GM12878 (cell line): Measurements from ENCODE around the gene CCNL2. TPM values are rescaled to one million over a fixed set of nuclear protein-coding genes. Genes with fewer than 3 reads are reported as not detected.

Experiments used
- ATAC-seq: fragments of 200-7000 bp; cut with Tn5 transposase; 3 replicates; pipeline ENCODE4 v1.9.1; 2020; ENCODE audit warnings: mild to moderate bottlenecking, moderate library complexity
- BruUV-seq: library from RNA; stranded (reverse); fragments of 400-500 nt; replicated peaks from 2 replicates; lab custom pipeline; 2021; lab: Mats Ljungman, UMichigan
- CTCF ChIA-PET: fragments of 300-600 bp; sonication (Branson Sonifier 250); formaldehyde crosslinking; extraction: SDS; loops from one replicate; lab custom pipeline; 2021; ENCODE audit warnings: inconsistent platforms; lab: Yijun Ruan, JAX
- POLR2A ChIA-PET: fragments of 350-600 bp; formaldehyde crosslinking; extraction: SDS; loops from one replicate; lab custom pipeline; 2021; ENCODE audit warnings: inconsistent platforms; lab: Charles Lee
- RAD21 ChIA-PET: fragments of 300-600 bp; sonication (Branson Sonifier 250); formaldehyde crosslinking; loops from one replicate; lab custom pipeline; 2023; ENCODE audit warnings: antibody characterized with exemption; ENCODE audit not compliant: unreplicated experiment; lab: Charles Lee
- SMC1A ChIA-PET: fragments of 300-600 bp; sonication (Branson Sonifier 250); formaldehyde crosslinking; loops from one replicate; lab custom pipeline; 2023; ENCODE audit not compliant: unreplicated experiment, uncharacterized antibody; lab: Charles Lee
- DNase-seq: peaks from one replicate; pipeline ENCODE4 v3.0.0-alpha.2; 2011; ENCODE audit warnings: low read depth, low spot score
- FAIRE-seq: peaks from 3 replicates; lab custom pipeline; 2011; peaks lifted over from hg19 to GRCh38; lab: Jason Lieb, UNC
- H2AFZ ChIP-seq: 2 replicates; pipeline ENCODE4 v1.6.0; 2011; ENCODE audit warnings: low read depth, low read length, control low read depth; ENCODE audit not compliant: control insufficient read depth
- H3K27ac ChIP-seq: 2 replicates; pipeline ENCODE4 v1.5.1; 2011; ENCODE audit warnings: control low read depth; ENCODE audit not compliant: control insufficient read depth, insufficient read depth
- H3K27me3 ChIP-seq, 2 experiments: replicated peaks in 1 of 2; 2 replicates each; pipeline versions ENCODE4 v1.6.0 to v1.6.1; 2011; ENCODE audit warnings: low read length in 1 of 2; ENCODE audit not compliant: control insufficient read depth in 2 of 2, insufficient read depth in 2 of 2
- H3K36me3 ChIP-seq, 2 experiments: 2 replicates each; pipeline ENCODE4 v1.5.1; 2011; ENCODE audit warnings: low read length in 1 of 2; ENCODE audit not compliant: control insufficient read depth in 2 of 2, insufficient read depth in 2 of 2
- H3K4me1 ChIP-seq: 2 replicates; pipeline ENCODE4 v1.6.1; 2011; ENCODE audit warnings: mild to moderate bottlenecking, low read length, moderate library complexity, mixed read lengths; ENCODE audit not compliant: control insufficient read depth, insufficient read depth
- H3K4me2 ChIP-seq: 2 replicates; pipeline ENCODE4 v1.6.0; 2011; ENCODE audit warnings: control low read depth; ENCODE audit not compliant: control insufficient read depth, insufficient read depth
- H3K4me3 ChIP-seq: fragments of 200-600 bp; sonication (generic); 2 replicates; pipeline ENCODE4 v1.5.1; 2016
- H3K79me2 ChIP-seq: 2 replicates; pipeline ENCODE4 v1.6.0; 2011; ENCODE audit warnings: low read length; ENCODE audit not compliant: control insufficient read depth, insufficient read depth
- H3K9ac ChIP-seq: 2 replicates; pipeline ENCODE4 v1.8.0; 2011; ENCODE audit warnings: low read length, control low read depth, mixed read lengths; ENCODE audit not compliant: control insufficient read depth, insufficient read depth
- H3K9me3 ChIP-seq: replicated peaks from 3 replicates; pipeline ENCODE4 v1.5.1; 2011; ENCODE audit warnings: mild to moderate bottlenecking, low read length; ENCODE audit not compliant: control insufficient read depth, insufficient read depth
- H4K20me1 ChIP-seq: 2 replicates; pipeline ENCODE4 v1.6.0; 2011; ENCODE audit not compliant: control insufficient read depth, insufficient read depth
- IKZF2 ChIP-seq, 2 experiments: fragments of 450-650 bp; IDR thresholded peaks; 2 replicates each; pipeline ENCODE4 v1.6.1; 2017; ENCODE audit warnings: mild to moderate bottlenecking in 2 of 2, moderate library complexity in 2 of 2
- IRF4 ChIP-seq: IDR thresholded peaks from 2 replicates; pipeline ENCODE4 v1.6.1; 2011; ENCODE audit warnings: low read depth, low read length
- KDM1A ChIP-seq: fragments of 200-600 bp; sonication (generic); IDR thresholded peaks from 2 replicates; pipeline ENCODE4 v1.6.1; 2016; ENCODE audit warnings: borderline replicate concordance
- MEF2B ChIP-seq: fragments of 450-650 bp; IDR thresholded peaks from 2 replicates; pipeline ENCODE4 v1.6.1; 2018; ENCODE audit warnings: mild to moderate bottlenecking, moderate library complexity; ENCODE audit not compliant: partially characterized antibody, poor library complexity, severe bottlenecking
- POLR2A ChIP-seq: IDR thresholded peaks from 2 replicates; pipeline ENCODE4 v1.6.1; 2011; ENCODE audit warnings: low read depth, mild to moderate bottlenecking, low read length
- SP1 ChIP-seq: IDR thresholded peaks from one replicate; pipeline ENCODE4 v1.6.1; 2011; ENCODE audit warnings: low read depth, low read length
- TCF3 ChIP-seq: IDR thresholded peaks from 2 replicates; pipeline ENCODE4 v1.6.1; 2012; ENCODE audit warnings: low read depth, mild to moderate bottlenecking, low read length, borderline replicate concordance; ENCODE audit not compliant: insufficient read depth
- ZNF217 ChIP-seq: fragments of 450-650 bp; IDR thresholded peaks from 2 replicates; pipeline ENCODE4 v1.6.1; 2017; ENCODE audit warnings: antibody characterized with exemption, mild to moderate bottlenecking
- WGBS: methylation state at CpG from one replicate; pipeline ENCODE4 v1.1.6; 2016; ENCODE audit warnings: low lambda C conversion rate; ENCODE audit not compliant: insufficient replicate concordance, insufficient coverage; ENCODE audit errors: missing lambda C conversion rate; 5-methylcytosine and 5-hydroxymethylcytosine counted together
- in situ Hi-C: fragments of 300-500 bp; cut with MboI; formaldehyde crosslinking; loops from 9 replicates; pipeline ENCODE4 v1.14.3; 2018; ENCODE audit warnings: mixed read lengths
- intact Hi-C: fragments of 100-400 bp; cut with micrococcal nuclease; formaldehyde crosslinking; loops from one replicate; pipeline ENCODE4 v1.14.2; 2022; ENCODE audit not compliant: unreplicated experiment
- polyA plus RNA-seq, 11 experiments: library from polyadenylated mRNA; depleted of rRNA in 4 of 11; unstranded in 6 of 11; stranded (reverse) in 5 of 11; fragments of >200 nt; fragmentation: Nextera tagmentation in 4 of 11; fragmentation: Illumina TruSeq in 1 of 11; extraction: Ambion mirVana in 4 of 11; extraction: Trizol in 1 of 11; gene quantifications; 1 replicate in 1 of 11; 2 replicates in 10 of 11; pipeline versions ENCODE4 v1.2.1 to v1.2.3, GENCODE V29; 2011 to 2016; ENCODE audit warnings: inconsistent platforms in 2 of 11, missing spikeins in 2 of 11, low read depth in 1 of 11
- total RNA-seq, 4 experiments: library from RNA; depleted of rRNA in 3 of 4; stranded (reverse); fragments of >200 nt in 3 of 4; fragmentation: Illumina TruSeq in 1 of 4; extraction: Trizol in 1 of 4; gene quantifications; 2 replicates each; pipeline versions ENCODE4 v1.2.1 to v1.2.3, GENCODE V29; 2013 to 2021
- TF ChIP-seq, protein P1 (sequence below): IDR thresholded peaks from 2 replicates; pipeline ENCODE4 v1.6.1; 2011; ENCODE audit warnings: borderline replicate concordance, low read depth, mild to moderate bottlenecking, moderate library complexity, low read length; ENCODE audit not compliant: insufficient read depth, poor library complexity, severe bottlenecking

CCNL2 gene
- total and polyA plus RNA-seq, 10 of the 15 experiments (the other 5 are each of a cell fraction or from before 2014, with no cell fraction given) = 2.1 to 143 (median 101) TPM

GRCh38 chr1:1340185-1340584 is 59.0 kb downstream of the CCNL2 start (continued):
- TF ChIP-seq ZNF217 = no peak
- TF ChIP-seq KDM1A = no peak
- no peak for TF ChIP-seq IKZF2 (IDR thresholded peaks at IDR 0.05)
- TF ChIP-seq IRF4 = no peak
- TF ChIP-seq POLR2A = no peak
- no peak for TF ChIP-seq SP1

DNA sequence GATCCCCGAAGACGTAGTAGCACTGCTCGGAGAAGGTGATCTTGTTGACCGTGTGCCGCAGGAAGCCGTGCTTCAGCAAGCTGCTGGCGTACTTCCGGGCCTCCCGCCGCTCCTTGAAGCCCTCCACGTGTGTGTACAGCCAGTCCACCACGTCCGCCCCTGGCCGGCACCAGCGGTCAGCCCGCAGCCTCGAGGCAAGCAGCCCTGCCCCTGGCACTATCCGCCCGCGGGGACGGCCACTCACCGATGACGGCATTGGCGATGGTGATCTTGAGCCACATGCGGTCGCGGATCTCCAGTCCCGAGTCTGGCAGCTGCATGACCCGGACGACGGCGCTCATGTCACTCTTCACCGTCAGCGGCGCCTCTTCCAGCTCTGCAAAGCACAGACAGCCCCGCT is 60.9 kb downstream of the CCNL2 start:
- Histone ChIP-seq H3K9ac (no peak overlapping the region), H2AFZ (no peak overlapping the region), H3K27me3 (no peaks in the 10 kb centered on the region), H4K20me1 (no peaks in the 10 kb centered on the region), H3K79me2 (no peaks in the 10 kb centered on the region), H3K27ac (no peak overlapping the region), H3K4me1 (no peaks in the 10 kb centered on the region), H3K4me3 (no peak overlapping the region), H3K9me3 (no peaks in the 10 kb centered on the region), H3K36me3 (peaks cover 0 to 5% of the 10 kb centered on the region in 2 experiments), H3K4me2 (no peak overlapping the region)
- ChIA-PET POLR2A (no interaction called here), CTCF (no interaction called here), SMC1A (no interaction called here), RAD21 (interaction anchor here (0.5 kb wide), 1 partner anchor 340 kb away, joined by 3 read pairs; no protein-coding TSS in a partner anchor)
- intact Hi-C loops = no loop called here
- in situ Hi-C loops = no loop called here
- no TSS peak for BruUV-seq
- WGBS = 95% methylated on average over 17 of the region's 36 CpGs
- ATAC-seq (no peak), FAIRE-seq (no peak), DNase-seq (no peak)
- 0 out of 2 replicates have a peak, but pooled peaks have one; percentile 23 for TF ChIP-seq TCF3
- TF ChIP-seq MEF2B = no peak
- TF ChIP-seq, protein P1, sequence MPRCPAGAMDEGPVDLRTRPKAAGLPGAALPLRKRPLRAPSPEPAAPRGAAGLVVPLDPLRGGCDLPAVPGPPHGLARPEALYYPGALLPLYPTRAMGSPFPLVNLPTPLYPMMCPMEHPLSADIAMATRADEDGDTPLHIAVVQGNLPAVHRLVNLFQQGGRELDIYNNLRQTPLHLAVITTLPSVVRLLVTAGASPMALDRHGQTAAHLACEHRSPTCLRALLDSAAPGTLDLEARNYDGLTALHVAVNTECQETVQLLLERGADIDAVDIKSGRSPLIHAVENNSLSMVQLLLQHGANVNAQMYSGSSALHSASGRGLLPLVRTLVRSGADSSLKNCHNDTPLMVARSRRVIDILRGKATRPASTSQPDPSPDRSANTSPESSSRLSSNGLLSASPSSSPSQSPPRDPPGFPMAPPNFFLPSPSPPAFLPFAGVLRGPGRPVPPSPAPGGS = peak; percentile 34
